Motor neuron (in vitro differentiated cells): ENCODE measurements around the gene AFP. TPM values are rescaled to one million over a fixed set of nuclear protein-coding genes. Genes with fewer than 3 reads are reported as not detected.

Experiments
- total RNA-seq, 8 experiments: library from RNA; unstranded; fragments of 300-600 nt; gene quantifications; 2 replicates each; pipeline versions ENCODE4 v1.2.3 to v1.2.4, GENCODE V29; 2022

AFP gene
- total RNA-seq, 8 experiments from 2014 or later = 0.33 to 3.4 (median 1.3) TPM; not detected in 4

Other genes with a start within 250 kb of the AFP start
- 10 to 100 TPM; 43.2 to 89.0 (median 62.0) TPM for gene ANKRD17, start 177.4 kb upstream of the AFP start, total RNA-seq
- 1 to 10 TPM in 1 of 8 experiments, under 1 TPM in 4, not detected in 3; 0.50 to 1.8 (median 0.54) TPM for gene ALB, start 31.9 kb upstream of the AFP start, total RNA-seq
- gene AFM, start 45.5 kb downstream of the AFP start, total RNA-seq = not detected
- gene RASSF6, start 184.2 kb downstream of the AFP start, total RNA-seq = under 1 TPM in 6 of 8 experiments, not detected in 2; under 0.01 to 0.71 (median 0.25) TPM